GM21737 (cell line): ENCODE measurements around the gene EEF1E1.
A peak's percentile ranks its signal among the peaks of the same experiment; 100 is the strongest.
"Not testable (repeated sequence)": the region's sequence is repeated elsewhere in the genome, so short reads cannot be mapped to it uniquely, and the experiment has no call there.

Experiments
- ATAC-seq: cut with Tn5 transposase; IDR thresholded peaks from one replicate; pipeline ENCODE4 v1.9.1; 2021; ENCODE audit warnings: mild to moderate bottlenecking, moderate library complexity; ENCODE audit not compliant: unreplicated experiment

Gene EEF1E1

GRCh38 chr6:8064638-8065518, 37.5 kb downstream of the EEF1E1 start:
- ATAC-seq = no peak

GRCh38 chr6:8063761-8064637, 38.3 kb downstream of the EEF1E1 start, which contains the start of gene BLOC1S5:
Gene BLOC1S5 (minus strand): TSS chr6:8064389. CDS start chr6:8064376, 13 bp downstream.
- peak; percentile 97 for ATAC-seq

GRCh38 chr6:8061736-8062135, 40.6 kb downstream of the EEF1E1 start:
- no peak for ATAC-seq

GRCh38 chr6:8060346-8060745, 42.0 kb downstream of the EEF1E1 start:
- ATAC-seq = no peak

- no peak for ATAC-seq
These were observed 43.2 kb downstream of the EEF1E1 start for GRCh38 chr6:8059129-8059528.

- ATAC-seq = no peak
These were observed 44.6 kb downstream of the EEF1E1 start for GRCh38 chr6:8057793-8058192.

- no peak for ATAC-seq
These were observed 45.1 kb downstream of the EEF1E1 start for GRCh38 chr6:8057263-8057662.

GRCh38 chr6:8054276-8054675, 48.1 kb downstream of the EEF1E1 start:
- no peak for ATAC-seq

GRCh38 chr6:8047541-8048292, 54.6 kb downstream of the EEF1E1 start:
- no peak for ATAC-seq

- ATAC-seq = not testable (repeated sequence)
These were observed 56.6 kb downstream of the EEF1E1 start for GRCh38 chr6:8045769-8046168.

GRCh38 chr6:8043221-8043620, 59.1 kb downstream of the EEF1E1 start:
- ATAC-seq = no peak

- ATAC-seq = no peak
These were observed 60.3 kb downstream of the EEF1E1 start for GRCh38 chr6:8041913-8042583.

GRCh38 chr6:8034107-8034506, 68.2 kb downstream of the EEF1E1 start:
- ATAC-seq = not testable (repeated sequence)

GRCh38 chr6:8030920-8031319, 71.4 kb downstream of the EEF1E1 start:
- ATAC-seq = no peak
